Retinal pigment epithelial cell (primary cell): ENCODE results near the gene COL4A2.

Source experiments
- DNase-seq: peaks from one replicate; pipeline ENCODE4 v3.0.0-alpha.2; 2010; ENCODE audit warnings: low read depth
- H3K4me3 ChIP-seq: 2 replicates; pipeline ENCODE4 v1.5.1; 2011; ENCODE audit warnings: mild to moderate bottlenecking, low read length, control low read depth, moderate library complexity
- CTCF ChIP-seq: conservative IDR thresholded peaks from 2 replicates; pipeline ENCODE4 v1.5.1; 2011; ENCODE audit warnings: low read depth, low read length, control low read depth, inconsistent platforms

Gene COL4A2

DNA sequence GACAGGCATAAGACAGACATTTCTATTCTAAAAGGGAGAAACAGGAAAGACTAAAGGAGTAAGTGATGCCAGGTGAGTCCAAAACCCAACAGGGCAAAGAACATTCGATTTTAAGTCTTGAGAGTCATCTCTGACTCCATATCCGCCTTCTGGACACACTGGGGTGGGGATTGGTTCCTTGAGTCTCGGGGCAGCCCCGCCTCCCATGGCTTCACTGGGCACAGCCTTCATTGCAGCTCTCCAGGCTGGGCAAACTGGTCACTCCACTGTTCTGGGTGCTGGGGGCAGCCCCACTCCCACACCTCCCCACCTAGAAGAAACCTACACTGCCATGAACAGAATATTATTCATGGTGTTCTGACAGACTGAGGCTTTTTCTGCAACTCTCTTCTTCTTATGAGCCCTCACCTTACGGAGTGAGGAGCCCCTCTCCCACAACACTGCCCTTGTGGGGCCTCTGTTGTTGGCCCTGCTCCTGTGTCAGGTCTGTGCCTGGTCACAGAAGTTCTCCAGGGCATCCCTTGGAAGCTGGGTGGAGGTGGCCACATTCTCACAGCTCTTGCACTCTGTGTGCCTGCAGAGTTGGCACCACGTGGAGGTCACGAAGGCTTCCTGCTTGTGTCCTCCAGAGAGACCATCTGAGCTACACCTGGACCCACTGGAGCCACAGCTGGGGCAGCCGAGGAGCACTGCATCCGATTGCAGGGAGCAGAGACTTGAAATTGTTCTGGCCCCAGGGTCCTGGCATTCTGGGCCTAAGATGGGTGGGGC is 95.4 kb downstream of the COL4A2 start:
- H3K4me3 ChIP-seq: no peak overlapping the region
- no peak for TF ChIP-seq CTCF
- DNase-seq: no peak

DNA sequence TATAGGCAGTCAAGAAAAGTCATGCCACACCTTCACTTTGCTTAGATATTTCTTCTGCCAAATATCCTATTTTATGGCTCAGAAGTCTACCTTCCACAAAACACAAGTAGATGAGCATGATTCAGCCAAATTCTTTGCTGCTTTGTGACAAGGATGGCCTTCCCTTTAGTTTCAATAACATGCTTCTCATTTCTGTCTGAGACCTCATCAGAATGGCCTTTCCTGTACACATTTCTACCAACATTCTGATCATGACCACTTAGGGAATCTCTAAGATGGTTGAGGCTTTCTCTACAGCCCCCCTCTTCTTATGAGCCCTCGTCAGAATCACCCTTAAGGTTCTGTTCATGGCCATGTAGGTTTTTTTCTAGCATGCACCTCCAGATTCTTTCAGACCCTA is 96.2 kb downstream of the COL4A2 start:
- no peak for TF ChIP-seq CTCF
- no peak for DNase-seq

DNA sequence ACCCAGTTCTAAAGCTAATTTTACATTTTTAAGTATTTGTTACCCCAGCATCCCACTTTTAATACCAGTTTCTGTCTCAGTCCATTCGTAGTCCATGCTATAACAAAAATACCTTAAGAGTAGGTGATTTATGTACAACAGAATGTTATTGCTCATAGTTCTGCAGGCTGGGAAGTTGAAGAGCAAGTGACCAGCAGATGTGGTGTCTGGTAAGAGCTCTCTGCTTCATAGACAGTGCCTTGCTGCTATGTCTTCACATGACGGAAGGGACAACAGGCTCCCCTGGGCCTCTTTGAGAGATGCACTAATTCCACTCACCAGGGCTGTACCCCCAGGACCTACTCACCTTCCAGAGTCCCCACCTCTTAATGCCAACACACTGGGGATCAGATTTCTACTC is 96.6 kb downstream of the COL4A2 start:
- H3K4me3 ChIP-seq: no peak overlapping the region
- no peak for DNase-seq
- TF ChIP-seq CTCF: no peak

More for the DNA sequence above, 96.2 kb downstream of the COL4A2 start:
- H3K4me3 ChIP-seq: no peak overlapping the region

DNA sequence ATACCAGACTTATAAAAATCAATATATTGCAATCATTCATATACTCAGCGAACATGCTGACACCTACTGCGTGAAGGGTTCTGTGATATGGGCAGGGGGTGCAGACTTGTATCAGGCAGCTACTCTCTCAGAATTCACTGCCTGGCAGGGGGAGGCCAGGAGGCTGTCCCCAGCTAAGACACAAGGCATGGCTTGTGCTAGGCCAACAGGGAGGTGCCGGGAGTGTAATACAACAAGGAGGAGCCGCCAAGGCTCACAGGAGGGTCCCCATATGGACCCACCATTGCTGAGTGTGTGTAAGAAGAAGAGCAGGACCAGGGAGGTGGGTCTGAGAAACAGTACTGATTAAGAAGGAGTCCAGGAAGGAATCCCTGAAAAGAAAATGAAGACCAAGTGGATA is 97.2 kb downstream of the COL4A2 start:
- no peak for TF ChIP-seq CTCF
- no peak for DNase-seq
- H3K4me3 ChIP-seq: no peak overlapping the region

DNA sequence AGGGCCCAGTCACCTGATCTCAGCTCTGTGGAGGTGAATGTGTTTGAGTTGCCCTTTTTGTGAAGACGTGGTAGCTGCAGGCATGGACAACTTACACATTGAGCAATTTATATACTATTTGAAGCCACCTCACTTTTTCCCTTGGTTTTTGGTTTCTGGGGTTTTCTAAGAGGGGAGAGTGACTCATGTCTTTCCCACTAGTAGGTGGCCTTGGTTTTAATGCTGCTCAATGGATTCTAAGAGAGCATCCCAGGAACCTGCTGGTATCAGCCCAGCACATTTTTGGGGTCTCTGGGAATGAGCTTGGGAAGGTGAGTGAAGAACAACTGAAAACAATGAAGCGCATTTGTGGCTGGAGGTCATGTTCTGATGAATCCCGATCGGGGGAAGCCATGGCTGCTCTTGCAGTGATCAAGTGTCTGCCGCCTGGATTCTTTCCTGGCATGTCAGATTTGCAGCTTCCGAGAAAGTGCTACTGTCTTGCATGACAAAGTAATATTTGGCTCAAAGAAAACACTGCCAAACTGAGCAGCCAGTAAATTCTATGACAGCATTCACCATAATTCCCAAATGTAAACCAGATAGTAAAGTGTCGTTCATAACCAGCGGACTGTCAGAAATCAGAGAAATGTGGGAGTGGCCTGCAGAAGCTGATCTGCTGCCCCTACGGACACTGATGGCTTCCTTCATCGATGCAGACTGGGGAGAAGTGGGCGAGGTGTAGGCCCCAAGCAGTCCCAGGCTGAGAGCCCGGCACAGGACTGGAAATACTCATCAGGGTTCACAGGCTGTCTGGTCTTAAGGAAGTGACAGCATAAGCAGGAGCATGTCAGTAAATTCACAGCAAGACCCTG is 98.7 kb downstream of the COL4A2 start:
- no peak for TF ChIP-seq CTCF
- no peak for DNase-seq
- no peak overlapping the region for H3K4me3 ChIP-seq

DNA sequence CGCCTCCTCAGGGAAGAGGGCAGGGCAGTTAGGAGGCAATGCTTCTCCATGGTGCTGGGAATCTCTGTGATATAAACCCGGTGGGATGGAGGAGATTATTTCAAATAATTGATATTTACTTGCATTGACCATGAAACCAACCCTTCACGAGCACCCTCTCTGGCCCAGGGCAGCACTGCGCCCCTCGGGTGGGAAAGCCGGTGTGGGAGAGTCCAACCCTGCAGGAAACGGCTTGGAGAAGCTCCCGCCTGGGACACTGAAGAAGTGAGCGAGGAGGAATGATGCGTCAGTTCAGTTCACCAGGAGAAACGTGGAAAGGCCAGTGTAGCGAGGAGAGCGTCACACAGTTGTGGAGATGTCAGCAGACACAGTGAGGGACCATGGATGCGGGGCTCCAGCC is 99.9 kb downstream of the COL4A2 start:
- no peak overlapping the region for H3K4me3 ChIP-seq
- DNase-seq: no peak
- TF ChIP-seq CTCF: no peak
